HEK293 (cell line): Measurements from ENCODE around the gene GATA3.
A peak's percentile ranks its signal among the peaks of the same experiment; 100 is the strongest.

Source experiments
- EGR2 ChIP-seq: fragments of 450-650 bp; formaldehyde crosslinking; IDR thresholded peaks from 2 replicates; pipeline ENCODE4 v1.5.1; 2016; ENCODE audit warnings: low read depth, missing biosample characterization, missing genetic modification characterization
- GLI2 ChIP-seq: fragments of 450-650 bp; formaldehyde crosslinking; IDR thresholded peaks from 2 replicates; pipeline ENCODE4; 2017; ENCODE audit warnings: missing biosample characterization, missing genetic modification characterization, low read depth, borderline replicate concordance
- IKZF3 ChIP-seq: fragments of 450-650 bp; IDR thresholded peaks from 2 replicates; pipeline ENCODE4 v1.5.0; 2018; ENCODE audit warnings: missing biosample characterization, mild to moderate bottlenecking, missing genetic modification characterization, moderate library complexity
- KLF9 ChIP-seq: fragments of 450-650 bp; formaldehyde crosslinking; IDR thresholded peaks from 2 replicates; pipeline ENCODE4 v1.5.1; 2016; ENCODE audit warnings: missing biosample characterization, missing genetic modification characterization, low read depth
- PRDM1 ChIP-seq: fragments of 450-650 bp; formaldehyde crosslinking; IDR thresholded peaks from 2 replicates; pipeline ENCODE4; 2016; ENCODE audit warnings: missing biosample characterization, missing genetic modification characterization
- REPIN1 ChIP-seq: fragments of 450-650 bp; formaldehyde crosslinking; IDR thresholded peaks from 2 replicates; pipeline ENCODE4 v1.5.1; 2017; ENCODE audit warnings: missing biosample characterization, missing genetic modification characterization, low read depth
- SCRT1 ChIP-seq: fragments of 450-650 bp; formaldehyde crosslinking; IDR thresholded peaks from 2 replicates; pipeline ENCODE4 v1.5.1; 2016; ENCODE audit warnings: missing biosample characterization, missing genetic modification characterization, borderline replicate concordance
- SP2 ChIP-seq: fragments of 450-650 bp; formaldehyde crosslinking; IDR thresholded peaks from 2 replicates; pipeline ENCODE4 v1.5.1; 2016; ENCODE audit warnings: missing biosample characterization, missing genetic modification characterization
- SP3 ChIP-seq: fragments of 450-650 bp; formaldehyde crosslinking; IDR thresholded peaks from 2 replicates; pipeline ENCODE4 v1.5.1; 2016; ENCODE audit warnings: missing biosample characterization, missing genetic modification characterization
- SP7 ChIP-seq: fragments of 450-650 bp; formaldehyde crosslinking; IDR thresholded peaks from 2 replicates; pipeline ENCODE4 v1.5.1; 2016; ENCODE audit warnings: missing biosample characterization, missing genetic modification characterization
- ZBTB20 ChIP-seq: fragments of 450-650 bp; formaldehyde crosslinking; IDR thresholded peaks from 2 replicates; pipeline ENCODE4 v1.5.1; 2016; ENCODE audit warnings: missing biosample characterization, missing genetic modification characterization
- ZBTB7A ChIP-seq: fragments of 450-650 bp; formaldehyde crosslinking; IDR thresholded peaks from 2 replicates; pipeline ENCODE4 v1.5.1; 2016; ENCODE audit warnings: low read depth, missing biosample characterization, missing genetic modification characterization
- ZFP69B ChIP-seq: fragments of 450-650 bp; formaldehyde crosslinking; IDR thresholded peaks from 2 replicates; pipeline ENCODE4 v1.5.1; 2016; ENCODE audit warnings: missing biosample characterization, missing genetic modification characterization
- ZNF138 ChIP-seq: fragments of 450-650 bp; formaldehyde crosslinking; IDR thresholded peaks from 2 replicates; pipeline ENCODE4 v1.5.1; 2016; ENCODE audit warnings: missing biosample characterization, missing genetic modification characterization, borderline replicate concordance
- ZNF23 ChIP-seq: fragments of 450-650 bp; formaldehyde crosslinking; IDR thresholded peaks from 2 replicates; pipeline ENCODE4 v1.5.1; 2016; ENCODE audit warnings: missing biosample characterization, missing genetic modification characterization, borderline replicate concordance
- ZNF416 ChIP-seq: fragments of 450-650 bp; formaldehyde crosslinking; IDR thresholded peaks from 2 replicates; pipeline ENCODE4 v1.5.1; 2016; ENCODE audit warnings: missing biosample characterization, missing genetic modification characterization
- ZNF571 ChIP-seq: fragments of 450-650 bp; formaldehyde crosslinking; IDR thresholded peaks from 2 replicates; pipeline ENCODE4 v1.5.0; 2017; ENCODE audit warnings: missing biosample characterization, missing genetic modification characterization
- ZNF791 ChIP-seq: fragments of 450-650 bp; formaldehyde crosslinking; IDR thresholded peaks from 2 replicates; pipeline ENCODE4 v1.5.1; 2016; ENCODE audit warnings: missing biosample characterization, missing genetic modification characterization
- ZSCAN30 ChIP-seq: fragments of 450-650 bp; IDR thresholded peaks from 2 replicates; pipeline ENCODE4 v1.5.1; 2018; ENCODE audit warnings: missing biosample characterization, mild to moderate bottlenecking, missing genetic modification characterization, moderate library complexity
- ZXDB ChIP-seq: fragments of 450-650 bp; formaldehyde crosslinking; IDR thresholded peaks from 2 replicates; pipeline ENCODE4 v1.5.1; 2016; ENCODE audit warnings: missing biosample characterization, missing genetic modification characterization
- TF ChIP-seq, protein P1 (sequence below): fragments of 450-650 bp; formaldehyde crosslinking; IDR thresholded peaks from 2 replicates; pipeline ENCODE4 v1.5.1; 2017; ENCODE audit warnings: missing biosample characterization, missing genetic modification characterization
- TF ChIP-seq, protein P2 (sequence below): fragments of 450-650 bp; formaldehyde crosslinking; IDR thresholded peaks from 2 replicates; pipeline ENCODE4 v1.5.1; 2016; ENCODE audit warnings: missing biosample characterization, missing genetic modification characterization
- TF ChIP-seq, protein P3 (sequence below): fragments of 450-650 bp; formaldehyde crosslinking; IDR thresholded peaks from 2 replicates; pipeline ENCODE4 v1.5.1; 2016; ENCODE audit warnings: missing biosample characterization, missing genetic modification characterization

GATA3 gene

DNA sequence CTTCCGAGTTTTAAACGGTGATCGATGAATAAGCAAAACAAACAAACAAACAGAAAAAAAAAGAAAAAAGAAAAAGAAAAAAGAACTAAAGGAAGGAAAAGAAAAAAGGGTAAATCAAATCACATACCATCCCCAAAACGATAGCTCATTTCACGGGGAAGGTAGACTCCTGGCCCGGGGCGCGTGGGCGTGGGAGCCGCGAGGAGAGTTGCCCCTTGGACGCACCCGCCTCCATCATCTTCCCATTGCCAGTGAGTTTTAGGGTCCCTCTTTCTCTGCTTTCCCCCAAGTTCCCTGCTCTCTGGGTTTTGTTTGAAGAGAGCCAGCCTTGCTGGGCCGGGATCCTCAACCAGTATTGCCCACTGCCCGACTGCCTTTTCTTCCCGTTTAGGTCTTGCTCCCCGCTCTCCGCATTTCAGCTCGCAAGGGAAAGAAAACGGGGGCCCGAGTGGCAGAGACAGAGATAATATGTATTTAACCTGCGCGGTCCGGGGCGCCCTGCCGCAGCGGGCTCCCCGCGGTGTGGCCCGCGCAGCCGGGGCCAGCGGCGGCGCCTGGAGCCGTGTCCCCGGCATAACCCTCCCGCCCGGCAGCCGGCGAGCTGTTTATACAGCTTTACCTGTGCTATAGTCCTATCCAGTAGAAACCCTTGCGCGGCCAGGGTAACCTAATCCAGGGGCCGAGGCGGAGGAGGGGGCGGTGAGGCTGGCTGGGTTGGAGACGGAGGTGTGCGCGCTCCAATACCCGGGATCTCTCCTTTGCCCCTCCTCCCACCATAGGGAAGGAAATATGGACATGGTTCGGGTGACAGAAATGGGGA is 5.2 kb upstream of the GATA3 start (continued):
- TF ChIP-seq GLI2 (tag by site-specific recombination) (no peak), ZNF416 (tag by site-specific recombination) (no peak), ZFP69B (tag by site-specific recombination) (no peak), ZBTB20 (tag by site-specific recombination) (peak; percentile 88), SP2 (peak; percentile 30), SP3 (tag by site-specific recombination) (peak; percentile 30; the same call in 1 of the 2 replicates), REPIN1 (tag by site-specific recombination) (no peak), KLF9 (0 out of 2 replicates have a peak, but pooled peaks have one; percentile 24), ZNF23 (tag by site-specific recombination) (no peak), PRDM1 (tag by site-specific recombination) (no peak), ZNF138 (tag by site-specific recombination) (no peak), ZNF571 (tag by site-specific recombination) (no peak), ZNF791 (tag by site-specific recombination) (no peak), SCRT1 (tag by site-specific recombination) (no peak), SP7 (tag by site-specific recombination) (no peak), ZXDB (tag by site-specific recombination) (peak; percentile 41; the same call in 1 of the 2 replicates), ZSCAN30 (tag by site-specific recombination) (peak; percentile 40), EGR2 (peak; percentile 68), IKZF3 (peak; percentile 54), ZBTB7A (tag by site-specific recombination) (no peak)
- TF ChIP-seq, protein P1, sequence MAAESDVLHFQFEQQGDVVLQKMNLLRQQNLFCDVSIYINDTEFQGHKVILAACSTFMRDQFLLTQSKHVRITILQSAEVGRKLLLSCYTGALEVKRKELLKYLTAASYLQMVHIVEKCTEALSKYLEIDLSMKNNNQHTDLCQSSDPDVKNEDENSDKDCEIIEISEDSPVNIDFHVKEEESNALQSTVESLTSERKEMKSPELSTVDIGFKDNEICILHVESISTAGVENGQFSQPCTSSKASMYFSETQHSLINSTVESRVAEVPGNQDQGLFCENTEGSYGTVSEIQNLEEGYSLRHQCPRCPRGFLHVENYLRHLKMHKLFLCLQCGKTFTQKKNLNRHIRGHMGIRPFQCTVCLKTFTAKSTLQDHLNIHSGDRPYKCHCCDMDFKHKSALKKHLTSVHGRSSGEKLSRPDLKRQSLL (tag by site-specific recombination), result peak; percentile 60; the same call in 1 of the 2 replicates
- TF ChIP-seq, protein P2, sequence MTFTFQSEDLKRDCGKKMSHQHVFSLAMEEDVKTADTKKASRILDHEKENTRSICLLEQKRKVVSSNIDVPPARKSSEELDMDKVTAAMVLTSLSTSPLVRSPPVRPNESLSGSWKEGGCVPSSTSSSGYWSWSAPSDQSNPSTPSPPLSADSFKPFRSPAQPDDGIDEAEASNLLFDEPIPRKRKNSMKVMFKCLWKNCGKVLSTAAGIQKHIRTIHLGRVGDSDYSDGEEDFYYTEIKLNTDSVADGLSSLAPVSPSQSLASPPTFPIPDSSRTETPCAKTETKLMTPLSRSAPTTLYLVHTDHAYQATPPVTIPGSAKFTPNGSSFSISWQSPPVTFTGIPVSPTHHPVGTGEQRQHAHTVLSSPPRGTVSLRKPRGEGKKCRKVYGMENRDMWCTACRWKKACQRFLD, result no peak
- TF ChIP-seq, protein P3, sequence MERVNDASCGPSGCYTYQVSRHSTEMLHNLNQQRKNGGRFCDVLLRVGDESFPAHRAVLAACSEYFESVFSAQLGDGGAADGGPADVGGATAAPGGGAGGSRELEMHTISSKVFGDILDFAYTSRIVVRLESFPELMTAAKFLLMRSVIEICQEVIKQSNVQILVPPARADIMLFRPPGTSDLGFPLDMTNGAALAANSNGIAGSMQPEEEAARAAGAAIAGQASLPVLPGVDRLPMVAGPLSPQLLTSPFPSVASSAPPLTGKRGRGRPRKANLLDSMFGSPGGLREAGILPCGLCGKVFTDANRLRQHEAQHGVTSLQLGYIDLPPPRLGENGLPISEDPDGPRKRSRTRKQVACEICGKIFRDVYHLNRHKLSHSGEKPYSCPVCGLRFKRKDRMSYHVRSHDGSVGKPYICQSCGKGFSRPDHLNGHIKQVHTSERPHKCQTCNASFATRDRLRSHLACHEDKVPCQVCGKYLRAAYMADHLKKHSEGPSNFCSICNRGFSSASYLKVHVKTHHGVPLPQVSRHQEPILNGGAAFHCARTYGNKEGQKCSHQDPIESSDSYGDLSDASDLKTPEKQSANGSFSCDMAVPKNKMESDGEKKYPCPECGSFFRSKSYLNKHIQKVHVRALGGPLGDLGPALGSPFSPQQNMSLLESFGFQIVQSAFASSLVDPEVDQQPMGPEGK (tag by site-specific recombination), result peak; percentile 33
